OCI-LY1 (cell line): Measurements from ENCODE around the gene NXT2.

Experiments used
- CTCF ChIP-seq: fragments of 200-600 bp; sonication (generic), shearing (Covaris generic); IDR thresholded peaks from 2 replicates; pipeline ENCODE4 v1.5.1; 2017; ENCODE audit warnings: mild to moderate bottlenecking, antibody characterized with exemption, low read length, moderate library complexity, mixed read lengths
- EZH2 ChIP-seq: fragments of 200-600 bp; sonication (generic), shearing (Covaris generic); IDR thresholded peaks from 2 replicates; pipeline ENCODE4 v1.8.0; 2017; ENCODE audit warnings: borderline replicate concordance, mixed run types, mild to moderate bottlenecking, antibody characterized with exemption, low read length, moderate library complexity, mixed read lengths

- no peak for TF ChIP-seq CTCF
- TF ChIP-seq EZH2 = no peak
Observed at GRCh38 chrX:109501176-109501575, 35.5 kb upstream of the NXT2 start.
